Measurements from ENCODE around the gene CHMP2A.
"Not testable (repeated sequence)": the region's sequence is repeated elsewhere in the genome, so short reads cannot be mapped to it uniquely, and the experiment has no call there.

DNA sequence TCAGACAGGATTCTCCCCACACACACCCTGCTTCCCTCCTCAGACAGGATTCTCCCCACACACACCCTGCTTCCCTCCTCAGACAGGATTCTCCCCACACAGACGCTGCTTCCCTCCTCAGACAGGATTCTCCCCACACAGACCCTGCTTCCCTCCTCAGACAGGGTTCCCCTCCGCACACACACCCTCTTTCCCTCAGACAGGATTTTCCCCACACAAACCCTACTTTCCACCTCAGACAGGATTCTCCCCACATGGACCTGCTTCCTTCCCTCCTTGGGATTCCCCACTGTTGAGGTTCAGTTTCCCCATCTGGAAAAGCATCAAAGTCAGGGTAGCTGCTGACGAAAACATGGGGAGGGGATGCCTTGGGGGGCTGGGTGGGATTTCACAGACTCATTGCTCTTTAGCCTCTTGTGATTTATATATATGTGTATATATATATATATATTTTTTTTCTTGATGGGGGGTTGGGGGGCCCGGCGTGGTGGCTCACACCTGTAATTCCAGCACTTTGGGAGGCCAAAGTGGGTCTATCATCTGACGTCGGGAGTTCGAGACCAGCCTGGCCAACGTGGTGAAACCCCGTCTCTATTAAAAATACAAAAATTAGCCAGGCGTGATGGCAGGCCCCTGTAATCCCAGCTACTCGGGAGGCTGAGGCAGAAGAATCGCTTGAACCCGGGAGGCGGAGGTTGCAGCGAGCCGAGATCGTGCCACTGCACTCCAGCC lies 12.1 kb downstream of the CHMP2A start:
- TF ChIP-seq, protein P1, sequence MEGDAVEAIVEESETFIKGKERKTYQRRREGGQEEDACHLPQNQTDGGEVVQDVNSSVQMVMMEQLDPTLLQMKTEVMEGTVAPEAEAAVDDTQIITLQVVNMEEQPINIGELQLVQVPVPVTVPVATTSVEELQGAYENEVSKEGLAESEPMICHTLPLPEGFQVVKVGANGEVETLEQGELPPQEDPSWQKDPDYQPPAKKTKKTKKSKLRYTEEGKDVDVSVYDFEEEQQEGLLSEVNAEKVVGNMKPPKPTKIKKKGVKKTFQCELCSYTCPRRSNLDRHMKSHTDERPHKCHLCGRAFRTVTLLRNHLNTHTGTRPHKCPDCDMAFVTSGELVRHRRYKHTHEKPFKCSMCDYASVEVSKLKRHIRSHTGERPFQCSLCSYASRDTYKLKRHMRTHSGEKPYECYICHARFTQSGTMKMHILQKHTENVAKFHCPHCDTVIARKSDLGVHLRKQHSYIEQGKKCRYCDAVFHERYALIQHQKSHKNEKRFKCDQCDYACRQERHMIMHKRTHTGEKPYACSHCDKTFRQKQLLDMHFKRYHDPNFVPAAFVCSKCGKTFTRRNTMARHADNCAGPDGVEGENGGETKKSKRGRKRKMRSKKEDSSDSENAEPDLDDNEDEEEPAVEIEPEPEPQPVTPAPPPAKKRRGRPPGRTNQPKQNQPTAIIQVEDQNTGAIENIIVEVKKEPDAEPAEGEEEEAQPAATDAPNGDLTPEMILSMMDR (IDR thresholded peaks at IDR 0.05) = not testable (repeated sequence)
- not testable (repeated sequence) for TF ChIP-seq EZH2 (IDR thresholded peaks at IDR 0.05; ENCODE audit: borderline replicate concordance, insufficient read depth, low read depth, low read length, poor library complexity, severe bottlenecking)

Data from B cell (primary cell).